HG03025 (cell line): ENCODE measurements around the gene PTPN4.
"Not testable (repeated sequence)": the region's sequence is repeated elsewhere in the genome, so short reads cannot be mapped to it uniquely, and the experiment has no call there.

Experiments used
- ATAC-seq: cut with Tn5 transposase; IDR thresholded peaks from one replicate; pipeline ENCODE4 v1.9.1; 2021; ENCODE audit warnings: mild to moderate bottlenecking, moderate library complexity; ENCODE audit not compliant: unreplicated experiment, low FRiP score

PTPN4 gene

GRCh38 chr2:119800376-119800902 is 40.7 kb downstream of the PTPN4 start:
- no peak for ATAC-seq

- ATAC-seq = no peak
Observed at GRCh38 chr2:119801040-119801439, 41.3 kb downstream of the PTPN4 start.

GRCh38 chr2:119801989-119802388 is 42.3 kb downstream of the PTPN4 start:
- not testable (repeated sequence) for ATAC-seq

GRCh38 chr2:119803101-119803500 is 43.4 kb downstream of the PTPN4 start:
- no peak for ATAC-seq

- not testable (repeated sequence) for ATAC-seq
Observed at GRCh38 chr2:119804409-119804808, 44.7 kb downstream of the PTPN4 start.

- no peak for ATAC-seq
Observed at GRCh38 chr2:119808516-119809147, 48.9 kb downstream of the PTPN4 start.

- ATAC-seq = no peak
Observed at GRCh38 chr2:119809339-119810048, 49.8 kb downstream of the PTPN4 start.

- no peak for ATAC-seq
Observed at GRCh38 chr2:119810049-119810630, 50.4 kb downstream of the PTPN4 start.

GRCh38 chr2:119814216-119814615 is 54.5 kb downstream of the PTPN4 start:
- ATAC-seq = no peak

- ATAC-seq = no peak
Observed at GRCh38 chr2:119818792-119819191, 59.1 kb downstream of the PTPN4 start.

- no peak for ATAC-seq
Observed at GRCh38 chr2:119819846-119820245, 60.1 kb downstream of the PTPN4 start.

- ATAC-seq = no peak
Observed at GRCh38 chr2:119820275-119820674, 60.6 kb downstream of the PTPN4 start.

GRCh38 chr2:119821266-119821665 is 61.5 kb downstream of the PTPN4 start:
- ATAC-seq = no peak

GRCh38 chr2:119823734-119824334 is 64.1 kb downstream of the PTPN4 start:
- no peak for ATAC-seq

- ATAC-seq = no peak
Observed at GRCh38 chr2:119826370-119826961, 66.7 kb downstream of the PTPN4 start.

GRCh38 chr2:119827866-119828507 is 68.3 kb downstream of the PTPN4 start:
- no peak for ATAC-seq

GRCh38 chr2:119836455-119837142 is 76.9 kb downstream of the PTPN4 start:
- no peak for ATAC-seq

GRCh38 chr2:119837350-119837749 is 77.6 kb downstream of the PTPN4 start:
- ATAC-seq = no peak

GRCh38 chr2:119837759-119838158 is 78.0 kb downstream of the PTPN4 start:
- ATAC-seq = no peak

- ATAC-seq = no peak
Observed at GRCh38 chr2:119838179-119838578, 78.5 kb downstream of the PTPN4 start.
